NT2/D1 (cell line): ENCODE measurements around the gene LHX6.

Experiments used
- DNase-seq: peaks from one replicate; pipeline ENCODE4 v3.0.0-alpha.2; 2011; ENCODE audit warnings: low read depth, low spot score
- H3K27me3 ChIP-seq: 2 replicates; pipeline ENCODE4 v1.6.0; 2011; ENCODE audit warnings: mild to moderate bottlenecking; ENCODE audit not compliant: insufficient read length, insufficient read depth
- H3K36me3 ChIP-seq: 2 replicates; pipeline ENCODE4 v1.6.1; 2011; ENCODE audit warnings: mild to moderate bottlenecking, low read length, mixed read lengths; ENCODE audit not compliant: insufficient read depth, insufficient read length
- H3K4me1 ChIP-seq: 2 replicates; pipeline ENCODE4 v1.5.1; 2011; ENCODE audit not compliant: insufficient read depth, insufficient read length
- H3K4me3 ChIP-seq: 2 replicates; pipeline ENCODE4 v1.5.1; 2011; ENCODE audit warnings: low read depth; ENCODE audit not compliant: insufficient read length
- H3K9ac ChIP-seq: 2 replicates; pipeline ENCODE4 v1.6.0; 2011; ENCODE audit warnings: low read depth; ENCODE audit not compliant: insufficient read length
- H3K9me3 ChIP-seq: 2 replicates; pipeline ENCODE4 v1.5.1; 2011; ENCODE audit warnings: mild to moderate bottlenecking, low read length; ENCODE audit not compliant: insufficient read depth
- SUZ12 ChIP-seq: IDR thresholded peaks from 2 replicates; pipeline ENCODE4 v1.6.1; 2011; ENCODE audit not compliant: insufficient read length, insufficient read depth; ENCODE audit errors: extremely low read depth
- YY1 ChIP-seq: IDR thresholded peaks from 2 replicates; pipeline ENCODE4 v1.6.1; 2011; ENCODE audit not compliant: insufficient read length, insufficient read depth
- ZNF274 ChIP-seq: IDR thresholded peaks from 2 replicates; pipeline ENCODE4 v1.6.1; 2011; ENCODE audit warnings: mild to moderate bottlenecking, low read depth, low read length

The LHX6 gene

GRCh38 chr9:122232796-122233306, 4.1 kb upstream of the LHX6 start:
- Histone ChIP-seq H3K9ac (no peak overlapping the region), H3K9me3 (no peaks in the 10 kb centered on the region), H3K27me3 (peaks cover 42% of the 10 kb centered on the region), H3K4me1 (no peaks in the 10 kb centered on the region), H3K36me3 (no peaks in the 10 kb centered on the region), H3K4me3 (no peak overlapping the region)
- no peak for TF ChIP-seq YY1
- TF ChIP-seq ZNF274 = no peak
- TF ChIP-seq SUZ12 = no peak
- DNase-seq = no peak

- Histone ChIP-seq H3K4me1 (peaks cover 2% of the 10 kb centered on the region), H3K27me3 (peaks cover 76% of the 10 kb centered on the region), H3K9me3 (no peaks in the 10 kb centered on the region), H3K4me3 (no peak overlapping the region), H3K36me3 (no peaks in the 10 kb centered on the region), H3K9ac (no peak overlapping the region)
- no peak for DNase-seq
- TF ChIP-seq ZNF274 (no peak), YY1 (no peak), SUZ12 (no peak)
Measured at GRCh38 chr9:122229485-122229837, 704 bp upstream of the LHX6 start.

DNA sequence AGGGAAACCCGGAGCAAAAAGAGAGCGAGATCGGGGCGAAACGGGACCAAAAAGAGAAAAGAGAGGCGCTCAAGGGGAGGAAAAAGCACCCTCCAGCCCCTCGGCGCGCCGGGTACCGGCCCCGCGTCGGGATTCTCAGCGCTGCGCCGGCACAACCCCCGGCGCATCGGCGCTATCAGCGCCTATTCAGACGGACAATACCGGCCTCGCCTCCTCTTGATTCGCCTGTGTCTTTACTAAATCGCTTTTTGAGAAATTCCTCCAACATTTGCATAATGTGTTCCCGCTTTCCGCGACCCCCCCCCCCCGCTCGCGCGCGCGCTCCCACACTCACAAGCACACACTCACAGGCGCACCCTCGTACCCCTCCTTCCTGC, 578 bp downstream of the LHX6 start:
- H3K36me3 ChIP-seq = no peaks in the 10 kb centered on the region
- H3K4me3 ChIP-seq = peak overlapping the region; percentile 42
- TF ChIP-seq YY1 (no peak), SUZ12 (peak; percentile 14)
- peaks cover 88% of the 10 kb centered on the region for H3K27me3 ChIP-seq
- peak overlapping the region; percentile 61 for H3K9ac ChIP-seq
- DNase-seq = no peak
- no peaks in the 10 kb centered on the region for H3K9me3 ChIP-seq
- H3K4me1 ChIP-seq = peaks cover 4% of the 10 kb centered on the region

GRCh38 chr9:122227575-122227900, 1.2 kb downstream of the LHX6 start:
- Histone ChIP-seq H3K27me3 (peaks cover 94% of the 10 kb centered on the region), H3K4me3 (peak overlapping the region; percentile 5), H3K9me3 (no peaks in the 10 kb centered on the region), H3K36me3 (no peaks in the 10 kb centered on the region), H3K4me1 (peaks cover 4% of the 10 kb centered on the region), H3K9ac (no peak overlapping the region)
- DNase-seq = no peak
- peak; percentile 36 for TF ChIP-seq SUZ12
- TF ChIP-seq YY1 = no peak

- Histone ChIP-seq H3K4me1 (peaks cover 4% of the 10 kb centered on the region), H3K9ac (no peak overlapping the region), H3K36me3 (no peaks in the 10 kb centered on the region), H3K27me3 (peaks cover 98% of the 10 kb centered on the region), H3K9me3 (no peaks in the 10 kb centered on the region), H3K4me3 (peak overlapping the region; percentile 5)
- TF ChIP-seq ZNF274 = no peak
- TF ChIP-seq SUZ12 = peak; percentile 69
- DNase-seq = no peak
Measured at GRCh38 chr9:122226758-122227574, 1.8 kb downstream of the LHX6 start.

DNA sequence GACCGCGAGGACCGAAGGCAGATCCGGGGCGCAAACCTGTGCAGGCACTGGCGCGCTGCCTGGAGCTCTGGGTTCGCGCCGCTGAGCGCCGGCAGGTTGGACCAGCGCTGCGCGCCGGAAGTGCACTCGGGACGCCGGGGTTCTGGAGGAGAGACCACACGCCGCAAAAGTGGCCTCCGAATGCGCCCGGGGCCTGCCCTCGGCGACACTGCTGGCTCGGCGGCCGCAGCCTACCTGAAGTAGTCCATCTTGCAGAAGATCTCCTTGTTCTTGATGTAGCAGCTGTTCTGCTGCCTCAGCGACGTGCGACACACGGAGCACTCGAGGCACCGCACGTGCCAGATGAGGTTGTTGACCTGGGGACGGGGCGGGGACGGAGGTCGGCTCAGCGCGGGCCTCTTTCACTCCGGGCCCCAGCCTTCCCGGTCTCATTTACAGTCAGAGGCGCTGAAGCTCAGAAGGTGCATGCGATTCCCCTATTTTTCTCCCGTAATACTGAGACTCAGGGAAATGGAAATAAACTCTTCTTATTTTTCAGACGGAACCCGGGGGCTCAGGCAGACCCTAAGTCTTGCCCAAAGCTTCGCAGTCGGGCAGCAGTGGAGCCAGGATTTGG, 2.5 kb downstream of the LHX6 start:
- Histone ChIP-seq H3K9ac (no peak overlapping the region), H3K4me3 (no peak overlapping the region), H3K9me3 (no peaks in the 10 kb centered on the region), H3K36me3 (no peaks in the 10 kb centered on the region), H3K27me3 (peaks cover 98% of the 10 kb centered on the region), H3K4me1 (peaks cover 9% of the 10 kb centered on the region)
- no peak for DNase-seq
- TF ChIP-seq YY1 (no peak), SUZ12 (no peak), ZNF274 (no peak)

- peaks cover 98% of the 10 kb centered on the region for H3K27me3 ChIP-seq
- H3K4me3 ChIP-seq = no peak overlapping the region
- no peak overlapping the region for H3K9ac ChIP-seq
- H3K4me1 ChIP-seq = peaks cover 10% of the 10 kb centered on the region
- no peaks in the 10 kb centered on the region for H3K9me3 ChIP-seq
- no peak for DNase-seq
- H3K36me3 ChIP-seq = no peaks in the 10 kb centered on the region
- TF ChIP-seq YY1 (no peak), ZNF274 (no peak), SUZ12 (no peak)
Measured at GRCh38 chr9:122225312-122226141, 3.2 kb downstream of the LHX6 start.
